GM10266 (cell line): ENCODE measurements around the gene TTLL4.
"Not testable (repeated sequence)": the region's sequence is repeated elsewhere in the genome, so short reads cannot be mapped to it uniquely, and the experiment has no call there.

Source experiments
- DNase-seq: peaks from one replicate; pipeline ENCODE4 v3.0.0; 2012; ENCODE audit errors: extremely low spot score
- CTCF ChIP-seq: IDR thresholded peaks from 2 replicates; pipeline ENCODE4 v1.5.1; 2012; ENCODE audit warnings: mild to moderate bottlenecking, low read depth; ENCODE audit not compliant: control insufficient read depth, insufficient read depth; ENCODE audit errors: missing control alignments

TTLL4 gene

GRCh38 chr2:218755198-218755566 is 44.5 kb downstream of the TTLL4 start:
- no peak for DNase-seq
- TF ChIP-seq CTCF: no peak

GRCh38 chr2:218755567-218756404 is 45.2 kb downstream of the TTLL4 start:
- DNase-seq: no peak
- TF ChIP-seq CTCF: no peak

- TF ChIP-seq CTCF: no peak
- no peak for DNase-seq
Measured at GRCh38 chr2:218756599-218757377, 46.2 kb downstream of the TTLL4 start.

GRCh38 chr2:218761795-218762194 is 51.2 kb downstream of the TTLL4 start:
- DNase-seq: no peak
- TF ChIP-seq CTCF: no peak

- not testable (repeated sequence) for DNase-seq
Measured at GRCh38 chr2:218772759-218773158, 62.1 kb downstream of the TTLL4 start.

- TF ChIP-seq CTCF: no peak
- no peak for DNase-seq
Measured at GRCh38 chr2:218773881-218774280, 63.2 kb downstream of the TTLL4 start.

GRCh38 chr2:218776488-218776887 is 65.9 kb downstream of the TTLL4 start:
- no peak for TF ChIP-seq CTCF
- no peak for DNase-seq
